HepG2 (cell line): ENCODE data around the gene CHCHD6. TPM values are rescaled to one million over a fixed set of nuclear protein-coding genes. Genes with fewer than 3 reads are reported as not detected.

Experiments used
- ATAC-seq: fragments of 200-7000 bp; cut with Tn5 transposase; 3 replicates; pipeline ENCODE4 v1.9.1; 2020; ENCODE audit warnings: mild to moderate bottlenecking, moderate library complexity
- BruUV-seq: library from RNA; stranded (reverse); fragments of 400-500 nt; replicated peaks from 2 replicates; lab custom pipeline; 2021; lab: Mats Ljungman, UMichigan
- CTCF ChIA-PET: fragments of 300-600 bp; formaldehyde crosslinking; extraction: SDS; loops from one replicate; lab custom pipeline; 2021; ENCODE audit warnings: low total read pairs, inconsistent platforms, low intra/inter-chr PET ratio; lab: Yijun Ruan, JAX
- POLR2A ChIA-PET: fragments of 350-600 bp; sonication (Branson Sonifier 250); formaldehyde crosslinking; loops from one replicate; lab custom pipeline; 2020; ENCODE audit warnings: antibody characterized with exemption, inconsistent platforms; lab: Yijun Ruan, JAX
- DNase-seq: peaks from one replicate; pipeline ENCODE4 v3.0.0-alpha.2; 2015; ENCODE audit warnings: low spot score
- FAIRE-seq: peaks from 3 replicates; lab custom pipeline; 2011; peaks lifted over from hg19 to GRCh38; lab: Jason Lieb, UNC
- H2AFZ ChIP-seq: one replicate; pipeline ENCODE4 v1.6.1; 2011; ENCODE audit warnings: low read length, inconsistent platforms
- H3K27ac ChIP-seq: fragments of 300-600 bp; 3 replicates; pipeline ENCODE4 v1.8.0; 2011; ENCODE audit warnings: mixed run types, mild to moderate bottlenecking, mixed read lengths, low read length, inconsistent platforms; ENCODE audit not compliant: insufficient read depth; ENCODE audit errors: extremely low read length
- H3K27me3 ChIP-seq, 2 experiments: fragments of 200-600 bp in 1 of 2; 2 replicates in 1 of 2; 3 replicates in 1 of 2; pipeline versions ENCODE4 v1.6.0 to v1.8.0; 2011; ENCODE audit warnings: low read length in 2 of 2, mild to moderate bottlenecking in 2 of 2, moderate library complexity in 2 of 2, inconsistent platforms in 1 of 2; ENCODE audit not compliant: insufficient read depth in 2 of 2, control insufficient read depth in 1 of 2
- H3K36me3 ChIP-seq, 2 experiments: fragments of 200-600 bp in 1 of 2; replicated peaks in 1 of 2; 2 replicates in 1 of 2; 3 replicates in 1 of 2; pipeline versions ENCODE4 v1.5.1 to v1.8.0; 2011; ENCODE audit warnings: low read length in 2 of 2, inconsistent platforms in 1 of 2; ENCODE audit not compliant: insufficient read depth in 2 of 2, control insufficient read depth in 1 of 2
- H3K4me1 ChIP-seq: 2 replicates; pipeline ENCODE4 v1.5.1; 2012; ENCODE audit warnings: low read length, inconsistent platforms; ENCODE audit not compliant: insufficient read depth
- H3K4me2 ChIP-seq: 2 replicates; pipeline ENCODE4 v1.6.0; 2011; ENCODE audit warnings: low read depth, low read length, inconsistent platforms
- H3K4me3 ChIP-seq, 3 experiments: fragments of 200-600 bp in 1 of 3; sonication (generic), shearing (Covaris generic) in 1 of 3; replicated peaks in 1 of 3; 2 replicates each; pipeline ENCODE4 v1.5.1; 2011 to 2016; ENCODE audit warnings: low read length in 3 of 3, inconsistent platforms in 2 of 3, low read depth in 2 of 3, mild to moderate bottlenecking in 2 of 3, control low read depth in 1 of 3, mixed read lengths in 1 of 3; ENCODE audit not compliant: insufficient read depth in 1 of 3
- H3K79me2 ChIP-seq: one replicate; pipeline ENCODE4 v1.6.1; 2011; ENCODE audit warnings: low read length, inconsistent platforms; ENCODE audit not compliant: insufficient read depth
- H3K9ac ChIP-seq: 2 replicates; pipeline ENCODE4 v1.6.0; 2011; ENCODE audit warnings: mild to moderate bottlenecking, low read depth, low read length, inconsistent platforms; ENCODE audit not compliant: insufficient read depth
- H3K9me3 ChIP-seq: 2 replicates; pipeline ENCODE4 v1.5.1; 2012; ENCODE audit warnings: mild to moderate bottlenecking, low read length
- H4K20me1 ChIP-seq: 2 replicates; pipeline ENCODE4 v1.6.0; 2011; ENCODE audit warnings: inconsistent platforms, mild to moderate bottlenecking, low read length, moderate library complexity; ENCODE audit not compliant: insufficient read depth
- CBX2 ChIP-seq, 2 experiments: fragments of 200-600 bp in 1 of 2; sonication (generic); formaldehyde crosslinking in 1 of 2; IDR thresholded peaks; 2 replicates each; pipeline versions ENCODE4 v1.7.0 to v1.8.1; 2018 to 2022; ENCODE audit warnings: low read depth in 2 of 2, low read length in 1 of 2, mild to moderate bottlenecking in 1 of 2, missing genetic modification reagents in 1 of 2
- CCDC6 ChIP-seq: sonication (generic); formaldehyde crosslinking; IDR thresholded peaks from 2 replicates; pipeline ENCODE4 v1.8.1; 2022; ENCODE audit warnings: mild to moderate bottlenecking, missing genetic modification reagents, moderate library complexity
- MAFK ChIP-seq, 2 experiments: IDR thresholded peaks in 1 of 2; conservative IDR thresholded peaks in 1 of 2; 2 replicates each; pipeline ENCODE4 v1.6.1; 2011; ENCODE audit warnings: improper control_type of control experiment in 2 of 2, low read length in 2 of 2
- RELA ChIP-seq: sonication (generic); formaldehyde crosslinking; IDR thresholded peaks from 2 replicates; pipeline ENCODE4 v1.4.0; 2020; ENCODE audit warnings: missing genetic modification reagents
- SIX1 ChIP-seq: sonication (generic); formaldehyde crosslinking; IDR thresholded peaks from 2 replicates; pipeline ENCODE4 v1.4.0; 2020; ENCODE audit warnings: missing genetic modification reagents, borderline replicate concordance
- TCF12 ChIP-seq, 2 experiments: fragments of 450-650 bp in 1 of 2; sonication (generic) in 1 of 2; formaldehyde crosslinking in 1 of 2; IDR thresholded peaks; 2 replicates each; pipeline versions ENCODE4 v1.6.1 to v1.8.0; 2017 to 2022; ENCODE audit warnings: antibody characterized with exemption in 1 of 2, mild to moderate bottlenecking in 1 of 2, missing genetic modification reagents in 1 of 2, moderate library complexity in 1 of 2
- ZFP36L1 ChIP-seq: sonication (generic); formaldehyde crosslinking; IDR thresholded peaks from 2 replicates; pipeline ENCODE4 v1.8.0; 2022; ENCODE audit warnings: mild to moderate bottlenecking, missing genetic modification reagents, moderate library complexity
- ZNF251 ChIP-seq: sonication (generic); formaldehyde crosslinking; IDR thresholded peaks from 2 replicates; pipeline ENCODE4 v1.9.0; 2021; ENCODE audit warnings: mild to moderate bottlenecking, missing genetic modification reagents
- ZNF44 ChIP-seq: sonication (generic); formaldehyde crosslinking; IDR thresholded peaks from 2 replicates; pipeline ENCODE4 v1.5.1; 2020; ENCODE audit warnings: mild to moderate bottlenecking, missing genetic modification reagents
- ZNF792 ChIP-seq: IDR thresholded peaks from 2 replicates; pipeline ENCODE4 v1.6.1; 2016
- ZNF841 ChIP-seq: sonication (generic); formaldehyde crosslinking; IDR thresholded peaks from 2 replicates; pipeline ENCODE4 v1.8.1; 2023; ENCODE audit warnings: missing genetic modification reagents, borderline replicate concordance
- WGBS: methylation state at CpG from one replicate; pipeline ENCODE4 v1.1.6; 2017; ENCODE audit warnings: low lambda C conversion rate; 5-methylcytosine and 5-hydroxymethylcytosine counted together
- in situ Hi-C: cut with HindIII; loops from 2 replicates; pipeline ENCODE4 v1.10.0; 2017; ENCODE audit warnings: low pct_unique_long_range_greater_than_20kb; ENCODE audit not compliant: extremely low pct_ligation_motif_present
- intact Hi-C: fragments of 100-400 bp; cut with micrococcal nuclease; formaldehyde crosslinking; loops from one replicate; pipeline ENCODE4 v1.10.0; 2022; ENCODE audit not compliant: unreplicated experiment
- polyA plus RNA-seq, 8 experiments: library from polyadenylated mRNA; depleted of rRNA in 3 of 8; stranded (reverse) in 7 of 8; unstranded in 1 of 8; fragments of >200 nt; fragmentation: Illumina TruSeq in 4 of 8; extraction: Trizol in 4 of 8; gene quantifications; 2 replicates each; pipeline versions ENCODE4 v1.2.1 to v1.2.3, GENCODE V29; 2011 to 2016; ENCODE audit warnings: low read depth in 4 of 8, missing spikeins in 1 of 8, mixed read lengths in 1 of 8; ENCODE audit not compliant: insufficient read depth in 1 of 8
- total RNA-seq, 5 experiments: library from RNA; depleted of rRNA; stranded (reverse); fragments of >200 nt; fragmentation: Illumina TruSeq; extraction: Trizol; gene quantifications; 2 replicates each; pipeline ENCODE4 v1.2.3, GENCODE V29; 2016; ENCODE audit warnings: low read depth in 1 of 5

The CHCHD6 gene
- total and polyA plus RNA-seq, 2 of the 13 experiments (the other 11 are each of a cell fraction or from before 2014, with no cell fraction given): 20.3 to 20.8 TPM

GRCh38 chr3:126720596-126720995, 16.6 kb downstream of the CHCHD6 start (continued):
- no peak for TF ChIP-seq CBX2 (IDR thresholded peaks at IDR 0.05; ENCODE audit: low read depth, low read length)
- no peak for TF ChIP-seq CBX2 (CRISPR knock-in tag; IDR thresholded peaks at IDR 0.05; ENCODE audit: low read depth)
- TF ChIP-seq ZFP36L1 (CRISPR knock-in tag): no peak

GRCh38 chr3:126721246-126721645, 17.2 kb downstream of the CHCHD6 start:
- ATAC-seq (no peak), FAIRE-seq (no peak), DNase-seq (no peak)
- no peaks in the 10 kb centered on the region for H3K9me3 ChIP-seq
- CTCF ChIA-PET: no interaction called here
- in situ Hi-C loops: no loop called here
- peaks cover under 1% of the 10 kb centered on the region for H3K79me2 ChIP-seq
- POLR2A ChIA-PET: no interaction called here
- H3K4me2 ChIP-seq: no peak overlapping the region
- 99% methylated on average over 10 of the region's 10 CpGs for WGBS
- no TSS peak for BruUV-seq
- intact Hi-C loops: no loop called here
- H3K36me3 ChIP-seq: no peaks in the 10 kb centered on the region
- H3K9ac ChIP-seq: no peak overlapping the region
- no peaks in the 10 kb centered on the region for H4K20me1 ChIP-seq
- no peak overlapping the region for H2AFZ ChIP-seq
- H3K4me1 ChIP-seq: no peaks in the 10 kb centered on the region
- no peak overlapping the region for H3K27ac ChIP-seq
- no peak overlapping the region for H3K4me3 ChIP-seq
- H3K27me3 ChIP-seq: no peaks in the 10 kb centered on the region
- TF ChIP-seq SIX1 (CRISPR knock-in tag) (no peak), RELA (CRISPR knock-in tag) (no peak), MAFK (conservative IDR thresholded peaks at IDR 0.05 in 1 of 2, IDR thresholded peaks at IDR 0.05 in 1 of 2; ENCODE audit: low read length in 2 of 2) (no peak), ZNF792 (no peak), CCDC6 (CRISPR knock-in tag) (no peak), ZNF251 (CRISPR knock-in tag) (no peak), ZNF841 (CRISPR knock-in tag) (no peak), ZNF44 (CRISPR knock-in tag) (no peak), TCF12 (IDR thresholded peaks at IDR 0.05) (no peak), TCF12 (CRISPR knock-in tag; IDR thresholded peaks at IDR 0.05) (no peak)
